OCI-LY7 (cell line): ENCODE results near the gene NIT1. TPM values are rescaled to one million over a fixed set of nuclear protein-coding genes. Genes with fewer than 3 reads are reported as not detected.

Source experiments
- BruUV-seq: library from RNA; stranded (reverse); fragments of 400-500 nt; replicated peaks from 2 replicates; lab custom pipeline; 2021; lab: Mats Ljungman, UMichigan
- CTCF ChIA-PET: fragments of 300-600 bp; sonication (Branson Sonifier 250); formaldehyde crosslinking; loops from one replicate; lab custom pipeline; 2022; ENCODE audit warnings: antibody characterized with exemption; ENCODE audit not compliant: unreplicated experiment; lab: Charles Lee
- POLR2A ChIA-PET: fragments of 300-600 bp; sonication (Branson Sonifier 250); formaldehyde crosslinking; loops from one replicate; lab custom pipeline; 2022; ENCODE audit warnings: antibody characterized with exemption; lab: Charles Lee
- DNase-seq: peaks from one replicate; pipeline ENCODE4 v3.0.0-alpha.2; 2015; ENCODE audit warnings: low spot score
- H2AFZ ChIP-seq: fragments of 200-600 bp; sonication (generic), shearing (Covaris generic); 2 replicates; pipeline ENCODE4 v1.6.1; 2014; ENCODE audit warnings: mild to moderate bottlenecking, antibody characterized with exemption, low read length, moderate library complexity
- H3K27ac ChIP-seq: fragments of 200-600 bp; sonication (generic); 2 replicates; pipeline ENCODE4 v1.5.1; 2014; ENCODE audit warnings: mixed run types, low read depth, mild to moderate bottlenecking, moderate library complexity, low read length, inconsistent platforms; ENCODE audit not compliant: poor library complexity, severe bottlenecking
- H3K36me3 ChIP-seq: fragments of 200-600 bp; sonication (generic); 2 replicates; pipeline ENCODE4 v1.6.1; 2014; ENCODE audit warnings: mild to moderate bottlenecking, antibody characterized with exemption, low read length, moderate library complexity, mixed read lengths; ENCODE audit not compliant: insufficient read depth
- H3K4me1 ChIP-seq: fragments of 200-600 bp; sonication (generic); 2 replicates; pipeline ENCODE4 v1.5.1; 2014; ENCODE audit warnings: mild to moderate bottlenecking, low read length; ENCODE audit not compliant: insufficient read depth, poor library complexity, severe bottlenecking
- H3K4me2 ChIP-seq: fragments of 200-600 bp; sonication (generic); 2 replicates; pipeline ENCODE4 v1.6.1; 2014; ENCODE audit warnings: mild to moderate bottlenecking, low read length
- H3K4me3 ChIP-seq: fragments of 200-600 bp; sonication (generic); 2 replicates; pipeline ENCODE4 v1.5.1; 2014; ENCODE audit warnings: mild to moderate bottlenecking, low read depth, low read length; ENCODE audit not compliant: poor library complexity, severe bottlenecking
- H3K79me2 ChIP-seq: fragments of 200-600 bp; sonication (generic); 2 replicates; pipeline ENCODE4 v1.6.1; 2016; ENCODE audit warnings: low read depth, mild to moderate bottlenecking, low read length, moderate library complexity, mixed read lengths; ENCODE audit not compliant: insufficient read depth
- H3K9me2 ChIP-seq: fragments of 200-600 bp; sonication (generic); 2 replicates; pipeline ENCODE4 v1.6.1; 2016; ENCODE audit warnings: mild to moderate bottlenecking, low read length, mixed read lengths; ENCODE audit not compliant: insufficient read depth
- H3K9me3 ChIP-seq: fragments of 200-600 bp; sonication (generic); 2 replicates; pipeline ENCODE4 v1.6.1; 2014; ENCODE audit warnings: mild to moderate bottlenecking, mixed run types, low read length, mixed read lengths
- H4K20me1 ChIP-seq: fragments of 200-600 bp; sonication (generic); 2 replicates; pipeline ENCODE4 v1.6.1; 2014; ENCODE audit warnings: mild to moderate bottlenecking, antibody characterized with exemption, low read length, moderate library complexity, mixed read lengths; ENCODE audit not compliant: insufficient read depth
- intact Hi-C: fragments of 100-400 bp; cut with micrococcal nuclease; formaldehyde crosslinking; loops from one replicate; pipeline ENCODE4 v1.10.0; 2022; ENCODE audit not compliant: unreplicated experiment
- small RNA-seq: library from RNA; depleted of rRNA; stranded (forward); fragments of <200 nt; gene quantifications from one replicate; pipeline ENCODE3, GENCODE V24; 2014
- total RNA-seq, 2 experiments: library from RNA; depleted of rRNA in 1 of 2; stranded (reverse); fragments of >200 nt in 1 of 2; shearing (Covaris generic) in 1 of 2; gene quantifications; 2 replicates each; pipeline ENCODE4 v1.2.3, GENCODE V29; 2014 to 2022
- TF ChIP-seq, protein P1 (sequence below): fragments of 200-600 bp; sonication (generic); conservative IDR thresholded peaks from 2 replicates; pipeline ENCODE4 v1.5.1; 2014; ENCODE audit warnings: mild to moderate bottlenecking, antibody characterized with exemption, low read length, moderate library complexity, mixed read lengths

NIT1 gene
- total RNA-seq, 2 experiments from 2014 or later: 42.7 to 46.5 TPM

DNA sequence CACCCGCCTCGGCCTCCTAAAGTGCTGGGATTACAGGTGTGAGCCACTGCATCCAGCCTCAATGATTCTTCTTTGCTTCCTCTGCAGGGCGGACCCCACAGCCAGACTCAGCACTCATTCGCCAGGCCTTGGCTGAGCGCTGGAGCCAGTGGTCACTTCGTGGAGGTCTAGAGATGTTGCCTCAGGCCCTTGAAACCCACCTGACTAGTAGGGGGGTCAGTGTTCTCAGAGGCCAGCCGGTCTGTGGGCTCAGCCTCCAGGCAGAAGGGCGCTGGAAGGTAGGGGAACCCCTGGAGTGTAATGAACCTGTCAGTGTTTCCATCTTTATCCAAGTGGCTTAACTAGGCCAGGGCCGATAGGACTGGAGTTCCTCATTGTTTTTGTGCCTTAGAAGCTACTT, 51.0 kb downstream of the NIT1 start:
- no peak overlapping the region for H2AFZ ChIP-seq
- H3K9me3 ChIP-seq: no peaks in the 10 kb centered on the region
- H4K20me1 ChIP-seq: no peaks in the 10 kb centered on the region
- no peak overlapping the region for H3K4me3 ChIP-seq
- ChIA-PET POLR2A (interaction anchor here (1.0 to 3.9 kb wide), 3 partner anchors 8 to 16 kb away, joined by 3 to 23 read pairs (median 3); partner anchors contain the start of genes B4GALT3 and UFC1), CTCF (interaction anchor here (0.6 kb wide), 1 partner anchor 117 kb away, joined by 3 read pairs; no protein-coding TSS in a partner anchor)
- no TSS peak for BruUV-seq
- no peak overlapping the region for H3K4me2 ChIP-seq
- no peak for DNase-seq
- intact Hi-C loops: no loop called here
- TF ChIP-seq, protein P1, sequence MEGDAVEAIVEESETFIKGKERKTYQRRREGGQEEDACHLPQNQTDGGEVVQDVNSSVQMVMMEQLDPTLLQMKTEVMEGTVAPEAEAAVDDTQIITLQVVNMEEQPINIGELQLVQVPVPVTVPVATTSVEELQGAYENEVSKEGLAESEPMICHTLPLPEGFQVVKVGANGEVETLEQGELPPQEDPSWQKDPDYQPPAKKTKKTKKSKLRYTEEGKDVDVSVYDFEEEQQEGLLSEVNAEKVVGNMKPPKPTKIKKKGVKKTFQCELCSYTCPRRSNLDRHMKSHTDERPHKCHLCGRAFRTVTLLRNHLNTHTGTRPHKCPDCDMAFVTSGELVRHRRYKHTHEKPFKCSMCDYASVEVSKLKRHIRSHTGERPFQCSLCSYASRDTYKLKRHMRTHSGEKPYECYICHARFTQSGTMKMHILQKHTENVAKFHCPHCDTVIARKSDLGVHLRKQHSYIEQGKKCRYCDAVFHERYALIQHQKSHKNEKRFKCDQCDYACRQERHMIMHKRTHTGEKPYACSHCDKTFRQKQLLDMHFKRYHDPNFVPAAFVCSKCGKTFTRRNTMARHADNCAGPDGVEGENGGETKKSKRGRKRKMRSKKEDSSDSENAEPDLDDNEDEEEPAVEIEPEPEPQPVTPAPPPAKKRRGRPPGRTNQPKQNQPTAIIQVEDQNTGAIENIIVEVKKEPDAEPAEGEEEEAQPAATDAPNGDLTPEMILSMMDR: no peak
- H3K79me2 ChIP-seq: no peaks in the 10 kb centered on the region; the same call in 1 of the 2 replicates
- no peaks in the 10 kb centered on the region for H3K9me2 ChIP-seq
- peaks cover 14% of the 10 kb centered on the region for H3K4me1 ChIP-seq
- peaks cover 57% of the 10 kb centered on the region for H3K36me3 ChIP-seq
- no peak overlapping the region for H3K27ac ChIP-seq

Small RNA genes lying within 50 kb of the gene (small RNA-seq; reads per million reads assigned to genes)
- gene RF01225: not detected

Other genes with a start within 250 kb of the NIT1 start
- gene ITLN1, start 232.9 kb upstream of the NIT1 start, total RNA-seq (2014; rRNA removed; shearing (Covaris generic)): not detected in 2 replicates
- not detected in 2 replicates for gene ITLN1, start 232.9 kb upstream of the NIT1 start, total RNA-seq (2022)
- not detected in 2 replicates for gene ITLN2, start 163.3 kb upstream of the NIT1 start, total RNA-seq (2014; rRNA removed; shearing (Covaris generic))
- not detected in 2 replicates for gene ITLN2, start 163.3 kb upstream of the NIT1 start, total RNA-seq (2022)
- 11.7 and 13.5 TPM in 2 replicates for gene F11R, start 97.0 kb upstream of the NIT1 start, total RNA-seq (2014; rRNA removed; shearing (Covaris generic))
- 16.0 and 25.0 TPM in 2 replicates for gene F11R, start 97.0 kb upstream of the NIT1 start, total RNA-seq (2022)
- gene TSTD1, start 79.1 kb upstream of the NIT1 start, total RNA-seq (2014; rRNA removed; shearing (Covaris generic)): 164 and 206 TPM in 2 replicates
- gene TSTD1, start 79.1 kb upstream of the NIT1 start, total RNA-seq (2022): 73.4 and 89.2 TPM in 2 replicates
- 83.1 and 97.5 TPM in 2 replicates for gene USF1, start 72.1 kb upstream of the NIT1 start, total RNA-seq (2014; rRNA removed; shearing (Covaris generic))
- gene USF1, start 72.1 kb upstream of the NIT1 start, total RNA-seq (2022): 57.6 and 60.9 TPM in 2 replicates
- 56.2 and 62.9 TPM in 2 replicates for gene ARHGAP30, start 48.2 kb upstream of the NIT1 start, total RNA-seq (2014; rRNA removed; shearing (Covaris generic))
- gene ARHGAP30, start 48.2 kb upstream of the NIT1 start, total RNA-seq (2022): 86.7 and 101 TPM in 2 replicates
- not detected in 2 replicates for gene NECTIN4, start 28.5 kb upstream of the NIT1 start, total RNA-seq (2014; rRNA removed; shearing (Covaris generic))
- not detected in 2 replicates for gene NECTIN4, start 28.5 kb upstream of the NIT1 start, total RNA-seq (2022)
- gene KLHDC9, start 19.7 kb upstream of the NIT1 start, total RNA-seq (2014; rRNA removed; shearing (Covaris generic)): 0.95 and 2.7 TPM in 2 replicates
- gene KLHDC9, start 19.7 kb upstream of the NIT1 start, total RNA-seq (2022): 1.3 and 3.0 TPM in 2 replicates
- gene PFDN2, start 68 bp upstream of the NIT1 start, total RNA-seq (2014; rRNA removed; shearing (Covaris generic)): 52.7 and 55.6 TPM in 2 replicates
- 79.5 and 95.3 TPM in 2 replicates for gene PFDN2, start 68 bp upstream of the NIT1 start, total RNA-seq (2022)
- gene DEDD, start 14.6 kb downstream of the NIT1 start, total RNA-seq (2014; rRNA removed; shearing (Covaris generic)): 21.1 and 28.5 TPM in 2 replicates
- gene DEDD, start 14.6 kb downstream of the NIT1 start, total RNA-seq (2022): 36.9 and 41.9 TPM in 2 replicates
- 61.2 and 87.7 TPM in 2 replicates for gene UFC1, start 35.9 kb downstream of the NIT1 start, total RNA-seq (2014; rRNA removed; shearing (Covaris generic))
- gene UFC1, start 35.9 kb downstream of the NIT1 start, total RNA-seq (2022): 79.4 and 80.9 TPM in 2 replicates
- 18.4 and 19.6 TPM in 2 replicates for gene USP21, start 41.4 kb downstream of the NIT1 start, total RNA-seq (2014; rRNA removed; shearing (Covaris generic))
- gene USP21, start 41.4 kb downstream of the NIT1 start, total RNA-seq (2022): 29.5 and 34.0 TPM in 2 replicates
- 40.1 and 42.0 TPM in 2 replicates for gene PPOX, start 48.3 kb downstream of the NIT1 start, total RNA-seq (2014; rRNA removed; shearing (Covaris generic))
- 45.5 and 53.2 TPM in 2 replicates for gene PPOX, start 48.3 kb downstream of the NIT1 start, total RNA-seq (2022)
- gene B4GALT3, start 59.4 kb downstream of the NIT1 start, total RNA-seq (2014; rRNA removed; shearing (Covaris generic)): 36.2 and 39.1 TPM in 2 replicates
- 41.7 and 49.8 TPM in 2 replicates for gene B4GALT3, start 59.4 kb downstream of the NIT1 start, total RNA-seq (2022)
- gene ADAMTS4, start 80.9 kb downstream of the NIT1 start, total RNA-seq (2014; rRNA removed; shearing (Covaris generic)): 0.03 TPM in 2 replicates
- 0.07 and 0.15 TPM in 2 replicates for gene ADAMTS4, start 80.9 kb downstream of the NIT1 start, total RNA-seq (2022)
- 62.9 and 76.4 TPM in 2 replicates for gene NDUFS2, start 84.3 kb downstream of the NIT1 start, total RNA-seq (2014; rRNA removed; shearing (Covaris generic))
- 72.1 and 73.4 TPM in 2 replicates for gene NDUFS2, start 84.3 kb downstream of the NIT1 start, total RNA-seq (2022)
- 3.2 TPM in 1 of 2 replicates, not detected in the other for gene FCER1G, start 97.2 kb downstream of the NIT1 start, total RNA-seq (2014; rRNA removed; shearing (Covaris generic))
- gene FCER1G, start 97.2 kb downstream of the NIT1 start, total RNA-seq (2022): 0.88 and 1.2 TPM in 2 replicates
- not detected in 2 replicates for gene APOA2, start 105.5 kb downstream of the NIT1 start, total RNA-seq (2014; rRNA removed; shearing (Covaris generic))
- not detected in 2 replicates for gene APOA2, start 105.5 kb downstream of the NIT1 start, total RNA-seq (2022)
- 8.3 and 11.0 TPM in 2 replicates for gene TOMM40L, start 108.0 kb downstream of the NIT1 start, total RNA-seq (2014; rRNA removed; shearing (Covaris generic))
- gene TOMM40L, start 108.0 kb downstream of the NIT1 start, total RNA-seq (2022): 16.0 and 20.1 TPM in 2 replicates
- not detected in 2 replicates for gene NR1I3, start 120.1 kb downstream of the NIT1 start, total RNA-seq (2014; rRNA removed; shearing (Covaris generic))
- gene NR1I3, start 120.1 kb downstream of the NIT1 start, total RNA-seq (2022): not detected in 2 replicates
- not detected in 2 replicates for gene PCP4L1, start 140.6 kb downstream of the NIT1 start, total RNA-seq (2014; rRNA removed; shearing (Covaris generic))
- not detected in 2 replicates for gene PCP4L1, start 140.6 kb downstream of the NIT1 start, total RNA-seq (2022)
- 4.2 and 4.5 TPM in 2 replicates for gene MPZ, start 191.9 kb downstream of the NIT1 start, total RNA-seq (2014; rRNA removed; shearing (Covaris generic))
- 9.0 and 10.8 TPM in 2 replicates for gene MPZ, start 191.9 kb downstream of the NIT1 start, total RNA-seq (2022)
- gene SDHC, start 196.3 kb downstream of the NIT1 start, total RNA-seq (2014; rRNA removed; shearing (Covaris generic)): 17.9 and 20.6 TPM in 2 replicates
- 149 and 175 TPM in 2 replicates for gene SDHC, start 196.3 kb downstream of the NIT1 start, total RNA-seq (2022)
- not detected in 2 replicates for gene CFAP126, start 249.8 kb downstream of the NIT1 start, total RNA-seq (2014; rRNA removed; shearing (Covaris generic))
- gene CFAP126, start 249.8 kb downstream of the NIT1 start, total RNA-seq (2022): not detected in 2 replicates